LoVo (cell line): ENCODE data around the gene MEF2B.
"Not testable (repeated sequence)": the region's sequence is repeated elsewhere in the genome, so short reads cannot be mapped to it uniquely, and the experiment has no call there.

ENCODE experiments used
- DNase-seq: peaks from one replicate; pipeline ENCODE4 v3.0.0-alpha.2; 2016; ENCODE audit warnings: low spot score

Gene MEF2B

GRCh38 chr19:19155495-19156219, 14.4 kb downstream of the MEF2B start:
- no peak for DNase-seq

- DNase-seq: no peak
These were observed 15.1 kb downstream of the MEF2B start for GRCh38 chr19:19154768-19155494.

- no peak for DNase-seq
These were observed 17.2 kb downstream of the MEF2B start for GRCh38 chr19:19152668-19153384.

- no peak for DNase-seq
These were observed 18.6 kb downstream of the MEF2B start for GRCh38 chr19:19151418-19151817.

- DNase-seq: no peak
These were observed 20.6 kb downstream of the MEF2B start for GRCh38 chr19:19149435-19149834.

- DNase-seq: not testable (repeated sequence)
These were observed 21.6 kb downstream of the MEF2B start for GRCh38 chr19:19148504-19148903.

- no peak for DNase-seq
These were observed 22.7 kb downstream of the MEF2B start for GRCh38 chr19:19147344-19147743.

GRCh38 chr19:19146865-19147264, 23.2 kb downstream of the MEF2B start:
- no peak for DNase-seq

GRCh38 chr19:19145684-19146608, 24.1 kb downstream of the MEF2B start:
- peak; percentile 48 for DNase-seq

- no peak for DNase-seq
These were observed 24.8 kb downstream of the MEF2B start for GRCh38 chr19:19145281-19145680.

GRCh38 chr19:19142347-19142746, 27.7 kb downstream of the MEF2B start:
- DNase-seq: no peak

- no peak for DNase-seq
These were observed 29.6 kb downstream of the MEF2B start for GRCh38 chr19:19140476-19140875.

- DNase-seq: no peak
These were observed 30.2 kb downstream of the MEF2B start for GRCh38 chr19:19139876-19140229.

GRCh38 chr19:19138109-19138981, 31.7 kb downstream of the MEF2B start, which contains the start of gene TMEM161A:
Gene TMEM161A, minus strand, starts transcription at chr19:19138478. Its CDS starts 50 bp downstream, at chr19:19138428.
- peak; percentile 97 for DNase-seq

- no peak for DNase-seq
These were observed 32.4 kb downstream of the MEF2B start for GRCh38 chr19:19137556-19138108.

- DNase-seq: not testable (repeated sequence)
These were observed 34.4 kb downstream of the MEF2B start for GRCh38 chr19:19135713-19136112.

- DNase-seq: no peak
These were observed 35.3 kb downstream of the MEF2B start for GRCh38 chr19:19134687-19135158.

- DNase-seq: no peak
These were observed 36.1 kb downstream of the MEF2B start for GRCh38 chr19:19133985-19134384.

GRCh38 chr19:19132912-19133311, 37.2 kb downstream of the MEF2B start:
- DNase-seq: no peak

- no peak for DNase-seq
These were observed 38.1 kb downstream of the MEF2B start for GRCh38 chr19:19131989-19132388.
